Mesendoderm (in vitro differentiated cells): ENCODE measurements around the gene YLPM1.

Experiments used
- DNase-seq: peaks from one replicate; pipeline ENCODE4 v3.0.0; 2013
- H2AK5ac ChIP-seq: 2 replicates; pipeline ENCODE4 v1.6.1; 2013; ENCODE audit warnings: low read length, inconsistent platforms
- H2BK120ac ChIP-seq: 2 replicates; pipeline ENCODE4 v1.6.1; 2013; ENCODE audit warnings: low read depth, mild to moderate bottlenecking, low read length, moderate library complexity, mixed read lengths
- H2BK15ac ChIP-seq: replicated peaks from 2 replicates; pipeline ENCODE4 v1.6.1; 2013; ENCODE audit warnings: low read depth, mild to moderate bottlenecking, moderate library complexity
- H2BK5ac ChIP-seq: 2 replicates; pipeline ENCODE4 v1.6.1; 2013; ENCODE audit warnings: low read length, inconsistent platforms
- H3K18ac ChIP-seq: 2 replicates; pipeline ENCODE4 v1.6.1; 2013; ENCODE audit warnings: mild to moderate bottlenecking, low read length, mixed read lengths
- H3K23ac ChIP-seq: one replicate; pipeline ENCODE4 v1.6.1; 2013; ENCODE audit warnings: low read length
- H3K27ac ChIP-seq: 2 replicates; pipeline ENCODE4 v1.5.1; 2013; ENCODE audit warnings: low read depth, mild to moderate bottlenecking, inconsistent platforms, low read length, moderate library complexity
- H3K27me3 ChIP-seq: 2 replicates; pipeline ENCODE4 v1.6.1; 2013; ENCODE audit warnings: low read length, control low read depth, mild to moderate bottlenecking, inconsistent platforms; ENCODE audit not compliant: insufficient read depth, poor library complexity
- H3K36me3 ChIP-seq: 2 replicates; pipeline ENCODE4 v1.6.1; 2013; ENCODE audit warnings: low read length, inconsistent platforms; ENCODE audit not compliant: control insufficient read depth, insufficient read depth
- H3K4ac ChIP-seq: one replicate; pipeline ENCODE4 v1.6.1; 2013; ENCODE audit warnings: low read depth, mild to moderate bottlenecking, low read length, moderate library complexity
- H3K4me1 ChIP-seq: 2 replicates; pipeline ENCODE4 v1.6.1; 2013; ENCODE audit warnings: low read depth, low read length, inconsistent platforms; ENCODE audit not compliant: control insufficient read depth
- H3K4me2 ChIP-seq: 2 replicates; pipeline ENCODE4 v1.6.1; 2013; ENCODE audit warnings: low read length
- H3K4me3 ChIP-seq: 2 replicates; pipeline ENCODE4 v1.5.1; 2013; ENCODE audit warnings: mild to moderate bottlenecking, low read length
- H3K56ac ChIP-seq: one replicate; pipeline ENCODE4 v1.6.1; 2013; ENCODE audit warnings: low read length
- H3K79me1 ChIP-seq: 2 replicates; pipeline ENCODE4 v1.6.1; 2013; ENCODE audit warnings: low read length, inconsistent platforms
- H3K79me2 ChIP-seq: 2 replicates; pipeline ENCODE4 v1.6.1; 2013; ENCODE audit warnings: mild to moderate bottlenecking, low read length; ENCODE audit not compliant: control insufficient read depth, insufficient read depth
- H3K9ac ChIP-seq: 2 replicates; pipeline ENCODE4 v1.6.1; 2013; ENCODE audit warnings: low read length, inconsistent platforms
- H4K5ac ChIP-seq: one replicate; pipeline ENCODE4 v1.6.1; 2013; ENCODE audit warnings: low read length
- H4K8ac ChIP-seq: one replicate; pipeline ENCODE4 v1.6.1; 2013; ENCODE audit warnings: low read depth, mild to moderate bottlenecking, control low read depth, low read length, moderate library complexity
- WGBS: extraction: QIAGEN DNeasy Blood & Tissue Kit; methylation state at CpG from one replicate; pipeline ENCODE4 v1.1.7; 2013; ENCODE audit warnings: low lambda C conversion rate, missing lambda C conversion rate; ENCODE audit not compliant: insufficient coverage; ENCODE audit errors: extremely low coverage; 5-methylcytosine and 5-hydroxymethylcytosine counted together

The YLPM1 gene

GRCh38 chr14:74832849-74833248 lies 69.7 kb downstream of the YLPM1 start:
- no peaks in the 10 kb centered on the region for H3K79me1 ChIP-seq
- H4K5ac ChIP-seq: no peak overlapping the region
- no peak overlapping the region for H2BK15ac ChIP-seq
- DNase-seq: no peak
- no peak overlapping the region for H3K9ac ChIP-seq
- H3K4me3 ChIP-seq: no peak overlapping the region
- H4K8ac ChIP-seq: no peak overlapping the region
- H3K18ac ChIP-seq: no peak overlapping the region
- no peak overlapping the region for H3K4me2 ChIP-seq
- no peaks in the 10 kb centered on the region for H3K79me2 ChIP-seq
- no peak overlapping the region for H2BK5ac ChIP-seq
- H3K27me3 ChIP-seq: no peaks in the 10 kb centered on the region
- no peak overlapping the region for H3K56ac ChIP-seq
- no peak overlapping the region for H2AK5ac ChIP-seq
- H2BK120ac ChIP-seq: no peak overlapping the region
- no peak overlapping the region for H3K23ac ChIP-seq
- peaks cover 5% of the 10 kb centered on the region for H3K36me3 ChIP-seq
- H3K27ac ChIP-seq: no peak overlapping the region
- no peak overlapping the region for H3K4ac ChIP-seq
- no peaks in the 10 kb centered on the region for H3K4me1 ChIP-seq
- no CpG with 5 or more reads among the region's 4 CpGs for WGBS

GRCh38 chr14:74834692-74835392 lies 71.7 kb downstream of the YLPM1 start:
- Histone ChIP-seq H3K4me3 (no peak overlapping the region), H4K8ac (no peak overlapping the region), H3K4ac (no peak overlapping the region), H3K4me1 (no peaks in the 10 kb centered on the region), H3K23ac (no peak overlapping the region), H3K4me2 (no peak overlapping the region), H3K79me1 (no peaks in the 10 kb centered on the region), H4K5ac (no peak overlapping the region), H3K27ac (no peak overlapping the region), H3K36me3 (no peaks in the 10 kb centered on the region), H3K79me2 (no peaks in the 10 kb centered on the region), H2BK120ac (no peak overlapping the region), H2BK5ac (no peak overlapping the region), H2BK15ac (no peak overlapping the region), H3K9ac (no peak overlapping the region), H2AK5ac (no peak overlapping the region), H3K18ac (no peak overlapping the region), H3K56ac (no peak overlapping the region), H3K27me3 (no peaks in the 10 kb centered on the region)
- WGBS: no CpG with 5 or more reads among the region's 5 CpGs
- no peak for DNase-seq

GRCh38 chr14:74835645-74836250 lies 72.6 kb downstream of the YLPM1 start:
- Histone ChIP-seq H3K23ac (no peak overlapping the region), H3K4me2 (no peak overlapping the region), H2AK5ac (no peak overlapping the region), H2BK120ac (no peak overlapping the region), H3K79me2 (no peaks in the 10 kb centered on the region), H4K8ac (no peak overlapping the region), H3K4me1 (no peaks in the 10 kb centered on the region), H3K27me3 (no peaks in the 10 kb centered on the region), H3K36me3 (no peaks in the 10 kb centered on the region), H3K79me1 (no peaks in the 10 kb centered on the region), H2BK15ac (no peak overlapping the region), H3K9ac (no peak overlapping the region), H3K18ac (no peak overlapping the region), H4K5ac (no peak overlapping the region), H2BK5ac (no peak overlapping the region), H3K4me3 (no peak overlapping the region), H3K4ac (no peak overlapping the region), H3K27ac (no peak overlapping the region), H3K56ac (no peak overlapping the region)
- WGBS: no CpG with 5 or more reads among the region's 7 CpGs
- DNase-seq: no peak

- H4K8ac ChIP-seq: no peak overlapping the region
- no peak overlapping the region for H3K27ac ChIP-seq
- H3K4me1 ChIP-seq: no peaks in the 10 kb centered on the region
- no peak overlapping the region for H4K5ac ChIP-seq
- H3K4me2 ChIP-seq: no peak overlapping the region
- H3K79me1 ChIP-seq: no peaks in the 10 kb centered on the region
- no peak overlapping the region for H3K4me3 ChIP-seq
- H2BK15ac ChIP-seq: no peak overlapping the region
- no CpG with 5 or more reads among the region's 1 CpG for WGBS
- H3K4ac ChIP-seq: no peak overlapping the region
- H3K79me2 ChIP-seq: no peaks in the 10 kb centered on the region
- no peak overlapping the region for H3K56ac ChIP-seq
- H3K36me3 ChIP-seq: no peaks in the 10 kb centered on the region
- H3K27me3 ChIP-seq: no peaks in the 10 kb centered on the region
- no peak overlapping the region for H2BK5ac ChIP-seq
- H3K9ac ChIP-seq: no peak overlapping the region
- no peak overlapping the region for H3K18ac ChIP-seq
- no peak overlapping the region for H2AK5ac ChIP-seq
- H3K23ac ChIP-seq: no peak overlapping the region
- no peak for DNase-seq
- no peak overlapping the region for H2BK120ac ChIP-seq
These were observed 73.3 kb downstream of the YLPM1 start for GRCh38 chr14:74836251-74836960.

GRCh38 chr14:74838166-74838565 lies 75.0 kb downstream of the YLPM1 start:
- H3K9ac ChIP-seq: no peak overlapping the region
- H2AK5ac ChIP-seq: no peak overlapping the region
- no peak overlapping the region for H4K5ac ChIP-seq
- no peaks in the 10 kb centered on the region for H3K36me3 ChIP-seq
- no peak overlapping the region for H3K4me3 ChIP-seq
- no CpG with 5 or more reads among the region's 2 CpGs for WGBS
- no peak overlapping the region for H3K18ac ChIP-seq
- no peak overlapping the region for H3K4me2 ChIP-seq
- no peaks in the 10 kb centered on the region for H3K79me1 ChIP-seq
- H3K27ac ChIP-seq: no peak overlapping the region
- H3K27me3 ChIP-seq: no peaks in the 10 kb centered on the region
- no peak overlapping the region for H3K23ac ChIP-seq
- H3K4me1 ChIP-seq: no peaks in the 10 kb centered on the region
- H3K4ac ChIP-seq: no peak overlapping the region
- no peak overlapping the region for H2BK15ac ChIP-seq
- no peak overlapping the region for H3K56ac ChIP-seq
- H2BK120ac ChIP-seq: no peak overlapping the region
- no peak for DNase-seq
- no peak overlapping the region for H2BK5ac ChIP-seq
- H3K79me2 ChIP-seq: no peaks in the 10 kb centered on the region
- no peak overlapping the region for H4K8ac ChIP-seq
